ENCODE measurements around the gene ABHD16A. TPM values are rescaled to one million over a fixed set of nuclear protein-coding genes. Genes with fewer than 3 reads are reported as not detected.

Gene ABHD16A
- total RNA-seq, 1 experiment from 2014 or later: 50.5 TPM

GRCh38 chr6:31732029-31732428 lies 28.9 kb upstream of the ABHD16A start:
- DNase-seq (ENCODE audit: low read depth): no peak

- no peak for DNase-seq (ENCODE audit: low read depth)
Measured at GRCh38 chr6:31730631-31731086, 27.5 kb upstream of the ABHD16A start.

DNA sequence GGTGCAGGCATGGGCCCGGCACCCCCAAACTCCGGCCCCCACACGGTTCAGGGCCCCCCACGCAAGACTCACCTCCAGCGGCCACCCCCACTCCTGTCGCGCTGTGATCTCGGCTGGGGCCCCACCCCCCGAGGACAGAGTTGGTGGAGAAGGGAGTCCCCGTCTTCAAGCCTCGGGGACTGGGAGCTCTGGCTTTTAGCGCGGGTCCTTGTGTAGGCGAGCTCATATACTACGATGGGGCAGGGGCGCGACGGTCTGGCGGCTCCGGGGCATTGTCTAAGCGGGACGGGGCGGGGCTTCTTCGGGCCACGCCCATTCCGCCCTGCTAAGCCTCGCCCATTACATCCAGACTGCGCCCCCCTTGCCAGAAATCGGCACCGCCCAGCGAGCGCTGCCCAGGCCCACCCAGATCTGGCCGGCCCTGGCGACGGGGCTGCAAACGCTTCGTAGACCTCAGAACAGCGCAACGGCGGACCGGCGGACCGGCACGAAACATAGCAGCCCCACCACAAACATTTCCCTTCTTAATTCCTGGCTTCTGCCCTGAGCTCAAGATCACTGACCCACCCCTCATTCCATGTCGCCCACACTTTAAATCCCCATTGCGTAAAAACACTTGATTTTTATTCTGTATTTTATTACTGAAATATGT lies 27.0 kb upstream of the ABHD16A start:
- DNase-seq (ENCODE audit: low read depth): peak; percentile 79

- peak; percentile 91 for DNase-seq (ENCODE audit: low read depth)
Measured at GRCh38 chr6:31729515-31729978, 26.4 kb upstream of the ABHD16A start.

DNA sequence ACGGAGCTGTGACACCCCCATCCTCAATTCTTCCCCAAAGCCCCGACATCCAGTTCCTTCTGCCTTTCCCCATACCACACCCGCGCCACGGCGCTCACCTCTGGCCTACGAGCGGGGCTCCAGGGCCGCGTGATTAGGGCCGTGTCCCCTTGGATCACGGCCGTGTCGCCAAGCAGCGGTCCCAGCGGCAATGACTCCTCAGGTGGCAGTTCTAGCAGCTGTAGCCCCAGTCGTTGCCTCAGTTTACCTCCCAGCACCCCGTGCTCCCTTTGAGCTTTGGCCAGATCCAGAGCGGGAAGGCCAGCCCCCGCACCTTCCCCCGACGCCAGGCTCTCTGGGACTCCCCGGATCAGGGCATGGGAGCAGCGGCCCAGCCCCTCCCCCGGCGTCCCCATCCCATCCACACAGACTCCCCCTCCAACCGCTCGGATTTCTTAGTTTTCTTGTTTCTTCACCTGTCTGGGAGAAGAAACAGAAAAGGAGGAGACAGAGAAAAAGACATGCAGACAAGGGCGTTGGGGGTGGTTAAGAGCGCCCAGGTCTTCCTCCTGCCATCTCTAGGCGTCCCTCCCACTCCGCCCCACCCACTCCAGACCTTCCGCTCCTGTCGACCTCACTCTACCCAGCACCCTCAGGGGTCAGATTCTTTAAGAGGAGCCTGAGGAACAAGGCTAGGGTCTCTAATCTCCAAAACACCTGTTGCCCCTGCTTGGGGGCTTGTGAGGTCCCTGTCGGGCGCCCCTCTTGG lies 25.8 kb upstream of the ABHD16A start, which contains the start of gene DDAH2:
Gene DDAH2 (minus strand): TSS at position 533 of the 748 bp plus-strand sequence. CDS start 138 bp downstream, at position 395.
- DNase-seq (ENCODE audit: low read depth): no peak

DNA sequence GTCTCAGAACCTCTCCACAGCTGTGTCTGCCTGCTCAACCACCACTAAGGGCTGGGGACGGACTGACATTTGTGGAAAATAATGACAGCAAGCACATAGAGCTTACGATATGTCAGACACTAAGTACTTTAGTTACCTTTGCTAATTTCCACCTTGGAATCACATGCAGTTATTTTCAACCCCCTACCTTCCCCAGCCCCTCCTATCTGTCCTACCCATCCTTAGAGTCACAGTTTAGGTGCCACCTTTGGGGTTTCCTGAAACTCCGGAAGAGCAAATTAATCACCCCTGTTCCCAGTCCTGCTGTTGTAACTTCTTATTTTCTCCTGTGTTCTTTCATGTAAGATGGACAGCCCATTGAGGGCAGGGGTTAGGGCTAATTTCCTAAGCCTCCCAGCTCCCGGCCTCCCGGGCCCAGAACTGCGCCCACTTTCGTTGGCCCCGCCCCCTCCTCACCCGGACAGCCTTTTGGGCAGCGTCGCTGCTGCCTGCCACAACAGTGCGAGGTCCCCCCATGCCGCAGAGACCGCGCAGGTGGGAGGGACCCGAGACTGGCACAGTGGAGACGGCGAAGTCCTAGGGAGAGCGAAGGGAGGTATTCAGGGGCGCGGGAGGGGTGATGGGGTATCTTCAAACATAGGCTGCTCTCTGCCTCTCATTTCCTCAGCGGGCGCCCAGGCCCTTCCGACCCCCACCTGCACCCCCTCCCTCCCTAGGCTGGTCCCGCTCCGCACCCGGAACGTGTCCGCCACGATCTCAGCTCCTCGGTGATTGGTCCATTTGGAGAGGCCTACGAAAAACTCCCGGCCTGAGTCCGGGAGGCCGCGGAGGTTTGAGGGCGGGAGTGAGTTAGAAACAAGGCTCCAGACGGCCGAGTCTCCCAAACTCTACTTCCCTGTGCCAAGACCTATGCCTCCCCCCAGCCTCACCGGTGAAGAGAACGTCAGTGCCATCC lies 24.9 kb upstream of the ABHD16A start:
- no peak for DNase-seq (ENCODE audit: low read depth)

DNA sequence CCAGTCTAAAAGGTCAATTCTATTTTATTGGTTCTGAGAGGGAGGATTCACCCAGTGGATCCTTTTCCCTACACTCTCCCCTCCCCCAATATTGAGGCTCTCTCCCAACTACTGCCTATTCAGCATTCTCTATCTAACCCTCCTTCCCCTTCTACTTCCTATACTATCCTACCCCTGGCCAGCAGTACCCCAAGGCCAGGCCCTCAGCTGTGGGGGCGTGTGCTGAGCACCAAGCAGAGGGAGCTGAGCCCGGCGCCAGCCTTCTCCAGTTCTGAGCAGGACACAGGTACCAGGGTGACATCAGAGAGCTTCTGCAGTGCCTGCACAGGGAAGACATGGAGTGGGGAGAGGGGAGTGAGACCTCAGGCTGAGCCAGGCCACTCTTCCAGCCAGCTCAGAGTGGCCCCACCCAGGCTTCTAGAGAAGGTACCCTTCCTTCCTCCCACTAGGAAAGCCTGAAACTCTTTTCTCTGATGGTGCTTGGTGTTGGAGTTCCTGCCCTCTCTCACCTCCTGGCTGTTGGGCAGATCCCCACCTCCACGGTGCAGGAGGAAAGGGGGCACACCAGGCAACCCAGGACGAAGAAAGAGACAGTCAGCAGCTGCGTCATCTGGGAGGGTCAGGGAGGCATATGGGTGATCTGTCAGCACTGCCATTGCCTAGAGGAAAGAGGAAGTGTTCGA lies 24.1 kb upstream of the ABHD16A start:
- DNase-seq (ENCODE audit: low read depth): no peak

- no peak for DNase-seq (ENCODE audit: low read depth)
Measured at GRCh38 chr6:31725502-31726350, 22.6 kb upstream of the ABHD16A start.

- DNase-seq (ENCODE audit: low read depth): no peak
Measured at GRCh38 chr6:31723980-31724691, 21.0 kb upstream of the ABHD16A start.

- DNase-seq (ENCODE audit: low read depth): peak; percentile 42
Measured at GRCh38 chr6:31723245-31723979, 20.3 kb upstream of the ABHD16A start, which contains the start of gene MPIG6B. TSS of gene MPIG6B (plus strand) at chr6:31723373. CDS start at chr6:31723384, 11 bp downstream.

DNA sequence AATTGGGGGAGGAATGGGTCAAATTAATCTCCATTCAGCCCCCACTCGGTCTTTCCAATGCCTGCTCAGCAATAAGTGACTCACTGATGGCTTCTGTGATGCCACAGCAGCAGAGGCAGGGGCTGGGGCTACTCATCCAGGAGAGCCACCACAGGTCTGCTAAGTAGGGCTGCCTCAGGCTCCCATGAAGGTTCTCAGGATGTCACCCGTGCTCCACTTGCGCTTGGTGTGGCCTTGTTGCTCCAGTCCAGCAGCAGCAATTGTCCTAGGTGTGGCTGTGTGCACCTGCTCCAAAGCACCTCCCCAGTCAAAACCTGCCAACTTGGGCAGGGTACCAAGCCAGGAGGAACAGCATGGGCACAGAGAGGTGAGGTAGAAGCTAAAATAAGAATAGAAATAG lies 19.0 kb upstream of the ABHD16A start:
- DNase-seq (ENCODE audit: low read depth): no peak

DNA sequence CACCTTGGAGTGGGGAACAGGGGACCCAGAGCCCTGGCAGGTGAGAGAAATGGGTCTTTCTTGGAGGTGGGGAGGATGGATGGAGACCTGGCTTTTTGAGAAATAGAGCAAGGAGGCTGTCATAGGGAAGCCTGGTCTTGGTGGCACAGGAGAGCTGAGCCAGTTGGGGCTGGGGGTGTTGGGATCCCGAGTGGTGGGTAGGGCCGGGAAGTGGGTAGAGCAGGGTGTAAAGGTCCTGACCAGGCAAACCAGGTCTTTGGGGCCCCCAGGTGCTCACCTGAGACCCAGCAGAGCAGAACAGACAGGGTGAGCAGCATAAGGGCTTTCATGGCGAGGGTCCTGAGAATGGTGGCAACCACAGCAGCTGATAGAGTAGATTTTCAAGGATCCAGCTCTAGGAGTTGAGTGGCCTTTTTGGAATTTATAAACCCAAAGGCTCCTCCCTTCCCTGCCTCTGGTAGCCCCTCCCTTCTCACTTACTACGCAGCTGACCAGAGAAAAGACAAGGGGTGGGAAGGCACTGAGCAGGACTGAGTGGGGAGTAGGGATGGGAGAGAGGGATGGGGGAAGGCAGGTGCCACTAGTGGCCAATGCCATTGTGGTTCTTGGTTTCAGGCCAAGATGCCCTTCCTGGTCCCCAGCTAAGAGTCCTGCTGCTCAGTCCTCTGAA lies 18.4 kb upstream of the ABHD16A start, which contains the start of gene LY6G6C:
Gene LY6G6C (minus strand): TSS at position 396 of the 670 bp plus-strand sequence. CDS start 67 bp downstream, at position 329.
- no peak for DNase-seq (ENCODE audit: low read depth)

DNA sequence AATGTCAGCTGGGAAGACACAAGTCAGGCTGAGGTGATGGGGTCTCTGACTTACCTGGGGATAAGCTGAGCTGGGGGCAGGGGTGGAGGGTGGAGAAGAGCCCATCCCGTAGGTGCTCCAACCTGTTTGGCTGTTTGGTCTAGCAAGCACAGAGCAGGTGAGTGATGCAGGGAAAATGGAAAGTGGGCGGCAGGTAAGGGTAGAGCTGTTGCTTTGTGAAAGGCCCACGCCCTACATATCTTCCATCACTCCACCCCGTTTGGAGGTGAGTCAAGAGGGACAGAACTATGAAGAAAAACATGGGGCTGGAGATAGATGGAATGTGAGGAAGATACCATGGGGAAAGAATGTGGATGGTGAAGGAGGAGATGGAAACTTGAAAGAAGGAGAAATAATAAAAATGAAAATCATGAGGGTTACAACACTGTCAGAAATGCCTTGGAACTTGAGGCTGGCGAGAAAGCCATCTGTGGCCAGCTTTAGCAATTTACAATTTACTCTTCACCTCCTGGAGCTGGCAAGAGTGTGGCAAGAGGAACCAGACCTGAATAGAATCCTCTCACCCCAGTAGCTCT lies 17.2 kb upstream of the ABHD16A start:
- DNase-seq (ENCODE audit: low read depth): no peak

DNA sequence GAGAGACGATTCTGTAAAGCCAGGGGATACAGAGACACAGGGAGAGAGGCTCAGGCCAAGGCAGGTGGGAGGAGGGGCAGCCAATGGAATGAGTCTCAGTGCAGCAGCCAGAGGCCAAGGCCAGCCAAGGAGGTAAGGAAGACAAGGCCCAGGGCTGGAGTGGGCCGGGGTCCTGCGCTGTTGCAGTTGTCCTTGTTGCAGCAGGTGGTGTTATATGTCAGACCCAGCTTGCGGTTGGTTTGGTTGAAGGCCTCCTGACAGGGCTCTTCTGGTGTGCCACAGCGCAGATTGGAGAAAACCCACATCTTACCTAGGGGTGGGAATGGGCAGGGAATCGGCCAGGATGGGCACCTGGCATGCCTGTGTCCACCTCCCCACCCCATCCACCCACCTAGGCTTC lies 15.9 kb upstream of the ABHD16A start:
- DNase-seq (ENCODE audit: low read depth): no peak

GRCh38 chr6:31718265-31718664 lies 15.1 kb upstream of the ABHD16A start:
- no peak for DNase-seq (ENCODE audit: low read depth)

DNA sequence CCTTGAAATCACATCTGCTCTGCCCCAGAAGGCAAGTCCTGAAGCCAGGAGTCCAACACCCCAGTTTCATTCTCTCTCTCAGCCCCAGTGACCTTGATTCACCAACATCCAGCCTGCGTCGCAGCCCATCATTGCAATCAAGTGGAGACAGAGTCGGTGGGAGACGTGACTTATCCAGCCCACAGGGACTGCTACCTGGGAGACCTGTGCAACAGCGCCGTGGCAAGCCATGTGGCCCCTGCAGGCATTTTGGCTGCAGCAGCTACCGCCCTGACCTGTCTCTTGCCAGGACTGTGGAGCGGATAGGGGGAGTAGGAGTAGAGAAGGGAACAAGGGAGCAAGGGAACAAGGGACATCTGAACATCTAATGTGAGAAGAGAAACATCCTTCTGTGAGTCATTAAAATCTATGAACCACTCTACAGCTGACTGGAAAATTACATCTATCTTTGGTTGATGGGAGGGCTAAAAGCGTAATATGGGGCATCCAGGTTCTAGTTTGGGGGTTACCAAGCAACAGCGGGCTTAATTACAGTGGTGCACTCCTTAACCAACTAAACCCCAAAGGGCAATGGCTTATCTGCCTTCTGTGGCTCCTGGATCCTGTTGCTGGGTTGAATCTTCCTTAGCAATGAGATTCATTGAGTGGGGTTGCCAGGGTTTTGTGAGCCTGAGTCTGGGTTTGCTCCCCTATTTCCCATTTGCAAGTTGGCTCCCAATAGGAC lies 14.5 kb upstream of the ABHD16A start:
- no peak for DNase-seq (ENCODE audit: low read depth)
